ENCODE data around the gene GARIN5A. TPM values are rescaled to one million over a fixed set of nuclear protein-coding genes. Genes with fewer than 3 reads are reported as not detected.

GARIN5A gene
- total and polyA plus RNA-seq, 2 of the 8 experiments (the other 6 are each of a cell fraction or from before 2014, with no cell fraction given): 9.1 to 18.5 TPM

DNA sequence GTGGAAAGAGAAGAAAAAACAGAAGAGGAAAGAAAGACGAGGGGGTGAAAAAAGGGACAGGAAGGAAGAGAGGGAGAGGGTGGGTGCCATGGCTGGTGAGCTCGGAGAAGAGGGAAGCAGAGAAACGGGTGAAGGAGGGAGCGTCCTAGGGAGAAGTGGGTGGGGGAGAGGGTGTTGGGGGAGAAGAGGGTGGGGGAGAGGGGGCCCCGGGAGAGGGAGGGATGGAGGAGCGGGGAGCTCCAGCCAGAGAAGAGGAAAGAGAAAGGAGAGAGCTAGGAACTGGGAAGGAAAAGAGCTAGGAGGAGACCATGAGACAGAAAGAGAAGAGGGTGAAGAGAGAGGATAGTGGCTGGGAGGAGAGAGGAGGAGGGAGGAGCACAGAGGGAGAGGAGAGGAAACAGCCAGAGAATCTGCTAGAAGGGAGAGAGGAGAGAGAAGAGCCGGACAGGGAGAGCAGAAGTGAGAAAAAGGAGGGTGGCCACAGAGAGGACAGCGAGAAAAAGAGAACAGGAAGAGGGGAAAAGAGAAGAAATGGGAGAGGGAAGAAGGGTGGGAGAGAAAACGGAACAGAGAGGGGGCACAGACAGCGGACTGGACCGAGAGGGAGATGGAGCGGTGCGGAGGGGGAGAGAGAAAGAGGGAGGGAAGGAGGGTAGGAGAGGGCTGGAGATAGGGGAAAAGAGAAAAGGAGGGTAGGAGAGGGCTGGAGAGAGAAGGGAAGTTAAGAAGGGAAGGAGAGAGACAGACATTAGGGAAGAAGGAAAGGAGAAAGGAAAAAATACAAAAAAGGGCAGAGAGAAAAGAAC lies 11.9 kb upstream of the GARIN5A start:
- WGBS, 2 experiments (ENCODE audit: extremely low coverage in 1 of 2, insufficient coverage in 1 of 2, insufficient read length in 1 of 2, insufficient replicate concordance in 2 of 2, low coverage in 1 of 2, low lambda C conversion rate in 2 of 2, missing lambda C conversion rate in 1 of 2): 55% methylated on average over 11 of the region's 13 CpGs; no CpG with 5 or more reads in 1 of the 2 experiments
- H3K27ac ChIP-seq (ENCODE audit: low read depth, low read length): no peak overlapping the region
- peaks cover 3% of the 10 kb centered on the region; the same call in 1 of the 2 replicates for H3K23me2 ChIP-seq (ENCODE audit: low read depth, low read length)
- FAIRE-seq (no peak), DNase-seq (ENCODE audit: low read depth in 1 of 2, low spot score in 2 of 2) (no peak)
- no peak overlapping the region for H2AFZ ChIP-seq (ENCODE audit: low read length)
- no peak overlapping the region for H2BK5ac ChIP-seq (ENCODE audit: low read depth, low read length)
- ChIA-PET CTCF (ENCODE audit: partially characterized antibody) (interaction anchor here (0.6 to 2.7 kb wide), 13 partner anchors 8 to 999 kb away, joined by 3 to 17 read pairs (median 7); no protein-coding TSS in a partner anchor), POLR2A (ENCODE audit: partially characterized antibody) (interaction anchor here (0.6 to 2.7 kb wide), 7 partner anchors 8 to 315 kb away, joined by 3 to 12 read pairs (median 3); partner anchors contain the start of genes EMC10, GARIN5A and JOSD2)
- H4K20me1 ChIP-seq (replicated peaks in 1 of 2; ENCODE audit: control insufficient read depth in 1 of 2, insufficient read depth in 2 of 2, low read length in 2 of 2): no peaks in the 10 kb centered on the region
- H2BK20ac ChIP-seq (ENCODE audit: low read length): 0 out of 2 replicates have a peak overlapping the region, but pooled peaks have one; percentile 61
- no peak overlapping the region for H3K23ac ChIP-seq (ENCODE audit: insufficient read length)
- no peak overlapping the region; the same call in 1 of the 2 replicates for H3K18ac ChIP-seq (ENCODE audit: extremely low read depth, low read length)
- no peak overlapping the region for H2BK12ac ChIP-seq (ENCODE audit: low read depth, low read length)
- peaks cover 20 to 23% of the 10 kb centered on the region in 2 experiments for H3K9me3 ChIP-seq (ENCODE audit: insufficient read depth in 2 of 2, low read depth in 1 of 2, low read length in 1 of 2)
- no peak overlapping the region for H4K91ac ChIP-seq (replicated peaks; ENCODE audit: insufficient read length, low read length)
- peaks cover 0 to 17% (median 9%) of the 10 kb centered on the region in 4 experiments; a peak in 5 of 7 replicates for H3K4me1 ChIP-seq (replicated peaks in 1 of 4; ENCODE audit: control insufficient read depth in 3 of 4, insufficient read depth in 4 of 4, low read length in 3 of 4)
- TF ChIP-seq JUN (IDR thresholded peaks at IDR 0.05; ENCODE audit: low read depth, low read length): no peak
- no peak for TF ChIP-seq SP1 (IDR thresholded peaks at IDR 0.05; ENCODE audit: low read depth, low read length)
- TF ChIP-seq ATF2 (IDR thresholded peaks at IDR 0.05; ENCODE audit: low read length): no peak
- no peak for TF ChIP-seq HDAC2 (IDR thresholded peaks at IDR 0.05; ENCODE audit: borderline replicate concordance in 1 of 2, low read depth in 2 of 2, low read length in 2 of 2)
- no peak for TF ChIP-seq CEBPB (IDR thresholded peaks at IDR 0.05; ENCODE audit: low read depth, low read length)
- TF ChIP-seq KDM1A (IDR thresholded peaks at IDR 0.05; ENCODE audit: borderline replicate concordance, low read length): no peak
- no peak for TF ChIP-seq SUZ12 (IDR thresholded peaks at IDR 0.05; ENCODE audit: low read length)
- TF ChIP-seq ZNF274 (IDR thresholded peaks at IDR 0.05; ENCODE audit: borderline replicate concordance, extremely low read depth, low read length): no peak
- H2BK120ac ChIP-seq (replicated peaks; ENCODE audit: low read depth, low read length): no peak overlapping the region
- no peaks in the 10 kb centered on the region for H3K79me2 ChIP-seq (ENCODE audit: control insufficient read depth in 1 of 2, insufficient read depth in 2 of 2, low read length in 2 of 2)
- H3K14ac ChIP-seq (ENCODE audit: insufficient read length): no peak overlapping the region
- no peak overlapping the region for H2BK15ac ChIP-seq (ENCODE audit: low read length)
- H3K56ac ChIP-seq (replicated peaks; ENCODE audit: insufficient read length, low read depth, low read length): no peak overlapping the region
- no peak overlapping the region for H4K8ac ChIP-seq (ENCODE audit: extremely low read depth, insufficient read depth, low read length)
- H3K4me3 ChIP-seq (ENCODE audit: extremely low read depth in 1 of 4, insufficient read depth in 2 of 4, low read depth in 3 of 4, low read length in 4 of 4): no peak overlapping the region
- H3K36me3 ChIP-seq (ENCODE audit: control insufficient read depth in 2 of 4, insufficient read depth in 4 of 4, low read length in 3 of 4): peaks cover 0 to 3% (median 0%) of the 10 kb centered on the region in 4 experiments; a peak in 1 of 8 replicates
- no peak overlapping the region for H3K4ac ChIP-seq (replicated peaks; ENCODE audit: insufficient read length, low read depth, low read length)
- no peaks in the 10 kb centered on the region for H3K79me1 ChIP-seq (ENCODE audit: low read depth, low read length)
- H3K4me2 ChIP-seq (ENCODE audit: insufficient read depth in 1 of 2, low read depth in 2 of 2, low read length in 2 of 2): peak overlapping the region in 1 of 2 experiments; percentile 63; a peak in 1 of 4 replicates
- H3K27me3 ChIP-seq (replicated peaks in 1 of 4; ENCODE audit: control insufficient read depth in 3 of 4, extremely low read depth in 1 of 4, insufficient read depth in 3 of 4, low read length in 3 of 4): peaks cover 10 to 59% (median 46%) of the 10 kb centered on the region in 4 experiments
- no peak overlapping the region for H2AK5ac ChIP-seq (ENCODE audit: low read depth, low read length)
- no peak overlapping the region for H4K5ac ChIP-seq (ENCODE audit: insufficient read length, low read depth, low read length)
- H3K9ac ChIP-seq (replicated peaks in 1 of 4; ENCODE audit: extremely low read depth in 1 of 4, low read depth in 3 of 4, low read length in 3 of 4): no peak overlapping the region
